ENCODE results near the gene MGMT. TPM values are rescaled to one million over a fixed set of nuclear protein-coding genes. Genes with fewer than 3 reads are reported as not detected.

The MGMT gene
- total RNA-seq, 1 experiment from 2014 or later: 11.5 TPM

GRCh38 chr10:129607607-129608109 is 140.6 kb downstream of the MGMT start:
- TF ChIP-seq CEBPB (IDR thresholded peaks at IDR 0.05; ENCODE audit: low read depth) (no peak), REST (IDR thresholded peaks at IDR 0.05; ENCODE audit: low read depth) (no peak), JUND (IDR thresholded peaks at IDR 0.05) (no peak), POLR2AphosphoS5 (IDR thresholded peaks at IDR 0.05; ENCODE audit: low read depth, low read length) (no peak), SIN3A (IDR thresholded peaks at IDR 0.05; ENCODE audit: low read depth) (no peak), SRF (IDR thresholded peaks at IDR 0.05; ENCODE audit: low read depth) (no peak), RAD21 (IDR thresholded peaks at IDR 0.05; ENCODE audit: low read depth) (no peak)
- TF ChIP-seq, protein P1, sequence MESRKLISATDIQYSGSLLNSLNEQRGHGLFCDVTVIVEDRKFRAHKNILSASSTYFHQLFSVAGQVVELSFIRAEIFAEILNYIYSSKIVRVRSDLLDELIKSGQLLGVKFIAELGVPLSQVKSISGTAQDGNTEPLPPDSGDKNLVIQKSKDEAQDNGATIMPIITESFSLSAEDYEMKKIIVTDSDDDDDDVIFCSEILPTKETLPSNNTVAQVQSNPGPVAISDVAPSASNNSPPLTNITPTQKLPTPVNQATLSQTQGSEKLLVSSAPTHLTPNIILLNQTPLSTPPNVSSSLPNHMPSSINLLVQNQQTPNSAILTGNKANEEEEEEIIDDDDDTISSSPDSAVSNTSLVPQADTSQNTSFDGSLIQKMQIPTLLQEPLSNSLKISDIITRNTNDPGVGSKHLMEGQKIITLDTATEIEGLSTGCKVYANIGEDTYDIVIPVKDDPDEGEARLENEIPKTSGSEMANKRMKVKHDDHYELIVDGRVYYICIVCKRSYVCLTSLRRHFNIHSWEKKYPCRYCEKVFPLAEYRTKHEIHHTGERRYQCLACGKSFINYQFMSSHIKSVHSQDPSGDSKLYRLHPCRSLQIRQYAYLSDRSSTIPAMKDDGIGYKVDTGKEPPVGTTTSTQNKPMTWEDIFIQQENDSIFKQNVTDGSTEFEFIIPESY (IDR thresholded peaks at IDR 0.05; ENCODE audit: extremely low read depth, insufficient replicate concordance, low read length): no peak
- ChIA-PET CTCF (no interaction called here), POLR2A (no interaction called here), RAD21 (ENCODE audit: low non-redundant PET in 1 of 2, low total read pairs in 2 of 2, uncharacterized antibody in 2 of 2, unreplicated experiment in 2 of 2) (no interaction called here)
- H3K27ac ChIP-seq (ENCODE audit: low read depth, low read length): no peak overlapping the region
- H3K36me3 ChIP-seq (ENCODE audit: control insufficient read depth in 1 of 2, insufficient read depth in 2 of 2, low read length in 2 of 2): no peaks in the 10 kb centered on the region
- H3K27me3 ChIP-seq (ENCODE audit: insufficient read depth, low read length): no peaks in the 10 kb centered on the region
- no peaks in the 10 kb centered on the region for H4K20me1 ChIP-seq (ENCODE audit: insufficient read depth)
- BruUV-seq (replicated peaks): no TSS peak
- no peaks in the 10 kb centered on the region for H3K9me2 ChIP-seq (ENCODE audit: insufficient read depth)
- H3K9me3 ChIP-seq (ENCODE audit: control insufficient read depth in 1 of 2, insufficient read depth in 1 of 2, low read depth in 1 of 2, low read length in 2 of 2): no peaks in the 10 kb centered on the region
- no peak overlapping the region for H3K4me2 ChIP-seq (ENCODE audit: low read length)
- H3K79me2 ChIP-seq (ENCODE audit: insufficient read depth, low read length): no peaks in the 10 kb centered on the region
- no peak overlapping the region for H3K9ac ChIP-seq (ENCODE audit: low read length)
- no peak for DNase-seq (ENCODE audit: low read depth, low spot score)
- H3K4me3 ChIP-seq (replicated peaks in 1 of 2; ENCODE audit: low read depth in 1 of 2, low read length in 2 of 2): no peak overlapping the region
- no peak overlapping the region for H2AFZ ChIP-seq (ENCODE audit: low read depth, low read length, poor library complexity, severe bottlenecking)
- ATAC-seq: no peak
- no peaks in the 10 kb centered on the region for H3K4me1 ChIP-seq (ENCODE audit: control insufficient read depth in 1 of 2, insufficient read depth in 2 of 2, low read length in 2 of 2)
- intact Hi-C loops (cut with micrococcal nuclease): no loop called here
